B cell (primary cell): ENCODE results near the gene FAM8A1.

Experiments
- EZH2 ChIP-seq: IDR thresholded peaks from 2 replicates; pipeline ENCODE4 v1.6.1; 2012; ENCODE audit warnings: borderline replicate concordance, low read depth, mild to moderate bottlenecking, moderate library complexity, low read length; ENCODE audit not compliant: insufficient read depth, poor library complexity, severe bottlenecking
- TF ChIP-seq, protein P1 (sequence below): fragments of 200-600 bp; IDR thresholded peaks from one replicate; pipeline ENCODE4 v1.8.0; 2022; ENCODE audit warnings: antibody characterized with exemption, mild to moderate bottlenecking

DNA sequence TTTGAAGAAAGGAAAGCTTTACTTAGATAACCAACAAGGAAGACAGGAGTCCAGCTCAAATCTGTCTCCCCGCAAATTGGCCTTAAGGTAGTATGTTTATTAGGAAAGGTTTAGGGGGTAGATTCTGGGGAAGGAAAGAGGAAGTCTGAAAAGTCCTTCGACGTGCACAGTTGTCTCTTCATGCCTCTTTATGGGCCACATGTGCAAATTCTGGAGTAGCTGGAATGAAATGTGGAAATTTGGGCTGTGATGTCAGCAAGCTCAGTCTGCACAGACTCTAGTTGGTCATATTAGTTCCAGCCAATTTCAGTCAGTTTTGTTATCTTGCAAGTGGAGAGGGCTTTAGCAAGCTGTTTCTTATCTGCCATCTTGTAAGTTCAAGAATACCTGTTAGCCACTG is 56.5 kb downstream of the FAM8A1 start:
- no peak for TF ChIP-seq EZH2
- TF ChIP-seq, protein P1, sequence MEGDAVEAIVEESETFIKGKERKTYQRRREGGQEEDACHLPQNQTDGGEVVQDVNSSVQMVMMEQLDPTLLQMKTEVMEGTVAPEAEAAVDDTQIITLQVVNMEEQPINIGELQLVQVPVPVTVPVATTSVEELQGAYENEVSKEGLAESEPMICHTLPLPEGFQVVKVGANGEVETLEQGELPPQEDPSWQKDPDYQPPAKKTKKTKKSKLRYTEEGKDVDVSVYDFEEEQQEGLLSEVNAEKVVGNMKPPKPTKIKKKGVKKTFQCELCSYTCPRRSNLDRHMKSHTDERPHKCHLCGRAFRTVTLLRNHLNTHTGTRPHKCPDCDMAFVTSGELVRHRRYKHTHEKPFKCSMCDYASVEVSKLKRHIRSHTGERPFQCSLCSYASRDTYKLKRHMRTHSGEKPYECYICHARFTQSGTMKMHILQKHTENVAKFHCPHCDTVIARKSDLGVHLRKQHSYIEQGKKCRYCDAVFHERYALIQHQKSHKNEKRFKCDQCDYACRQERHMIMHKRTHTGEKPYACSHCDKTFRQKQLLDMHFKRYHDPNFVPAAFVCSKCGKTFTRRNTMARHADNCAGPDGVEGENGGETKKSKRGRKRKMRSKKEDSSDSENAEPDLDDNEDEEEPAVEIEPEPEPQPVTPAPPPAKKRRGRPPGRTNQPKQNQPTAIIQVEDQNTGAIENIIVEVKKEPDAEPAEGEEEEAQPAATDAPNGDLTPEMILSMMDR, result no peak
